Body of pancreas (tissue), 4 donors: ENCODE data around the gene SLC7A6OS. TPM values are rescaled to one million over a fixed set of nuclear protein-coding genes. Genes with fewer than 3 reads are reported as not detected.

Experiments
- ATAC-seq: fragments of 150-250 bp; one replicate; pipeline ENCODE4 v1.9.1; 2016
- DNase-seq, 4 donors: peaks; one replicate each; pipeline ENCODE4 v3.0.0-alpha.2; 2019
- H3K27ac ChIP-seq, 4 donors: fragments of 200-600 bp; sonication (generic); 1 replicate in 3 of 4; 2 replicates in 1 of 4; pipeline versions ENCODE4 v1.5.1 to v1.6.1; 2016 to 2019; ENCODE audit warnings: mild to moderate bottlenecking in 1 of 4, mixed read lengths in 1 of 4, moderate library complexity in 1 of 4
- H3K27me3 ChIP-seq, 2 donors: fragments of 200-600 bp; sonication (generic); one replicate each; pipeline ENCODE4 v1.6.0; 2016; ENCODE audit warnings: mild to moderate bottlenecking in 1 of 2
- H3K36me3 ChIP-seq, 2 donors: fragments of 200-600 bp; sonication (generic); replicated peaks in 1 of 2; 2 replicates each; pipeline ENCODE4 v1.5.1; 2016; ENCODE audit warnings: low read depth in 2 of 2; ENCODE audit not compliant: insufficient read depth in 1 of 2
- H3K4me1 ChIP-seq: fragments of 200-600 bp; sonication (generic); one replicate; pipeline ENCODE4 v1.6.0; 2016
- H3K4me3 ChIP-seq, 2 donors: fragments of 200-600 bp; sonication (generic); 1 replicate in 1 of 2; 2 replicates in 1 of 2; pipeline ENCODE4 v1.5.1; 2016 to 2019
- H3K9me3 ChIP-seq, 3 donors: fragments of 200-600 bp; sonication (generic); 1 replicate in 2 of 3; 2 replicates in 1 of 3; pipeline ENCODE4 v1.5.1; 2016
- POLR2A ChIP-seq, 3 donors: fragments of 450-650 bp; IDR thresholded peaks; one replicate each; pipeline ENCODE4 v1.6.1; 2016; ENCODE audit warnings: antibody characterized with exemption in 3 of 3, mild to moderate bottlenecking in 2 of 3
- WGBS, 2 donors: methylation state at CpG; one replicate each; pipeline ENCODE4 v1.1.5; 2017; 5-methylcytosine and 5-hydroxymethylcytosine counted together
- intact Hi-C: fragments of 100-400 bp; cut with DNase I; formaldehyde crosslinking; loops from one replicate; pipeline ENCODE4 v1.15.1; 2023
- total RNA-seq, 2 donors: library from RNA; depleted of rRNA; stranded (reverse); fragments of >200 nt; gene quantifications; one replicate each; pipeline ENCODE4 v1.1.0, GENCODE V29; 2016
- TF ChIP-seq, protein P1 (sequence below), 7 experiments: fragments of 450-650 bp in 4 of 7; fragments of 200-600 bp in 3 of 7; sonication (generic) in 3 of 7; IDR thresholded peaks; one replicate each; pipeline ENCODE4 v1.5.1; 2016 to 2019; ENCODE audit warnings: antibody characterized with exemption in 7 of 7

Gene SLC7A6OS
- total RNA-seq, 2 donors from 2014 or later: 13.0 to 32.3 TPM

DNA sequence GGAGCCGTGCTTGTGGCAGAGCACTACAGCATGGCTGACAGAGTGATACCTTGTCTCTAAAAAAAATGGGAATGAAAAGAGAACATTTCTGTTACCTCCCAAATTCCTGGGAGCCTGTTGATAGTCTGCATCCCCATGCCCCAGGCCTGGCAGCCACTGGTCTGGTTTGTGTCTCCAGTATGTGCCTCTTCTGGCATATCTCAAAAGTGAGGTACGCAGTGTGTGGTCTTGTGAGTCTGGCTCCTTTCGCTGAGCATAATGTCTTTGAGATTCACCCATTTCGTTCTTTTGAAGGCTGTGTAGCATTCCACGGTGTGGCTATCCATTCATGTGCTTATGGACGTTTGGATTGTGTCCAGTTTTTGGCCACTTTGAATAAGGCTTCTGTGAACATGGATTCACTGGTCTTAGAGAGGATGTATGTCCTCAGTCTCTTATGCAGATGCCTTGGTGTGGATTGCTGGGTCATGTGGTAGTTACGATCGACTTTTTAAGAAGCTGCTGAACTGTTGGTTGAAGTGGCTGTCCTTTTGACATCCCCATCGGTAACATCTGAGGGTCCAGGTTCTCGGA, 39.2 kb upstream of the SLC7A6OS start:
- 82 to 89% methylated on average over 10 of the region's 10 CpGs for WGBS, 2 donors
- intact Hi-C loops: no loop called here
- no peaks in the 10 kb centered on the region for H3K27me3 ChIP-seq
- no peaks in the 10 kb centered on the region for H3K4me1 ChIP-seq
- no peak overlapping the region for H3K4me3 ChIP-seq
- no peaks in the 10 kb centered on the region for H3K9me3 ChIP-seq
- TF ChIP-seq POLR2A (IDR thresholded peaks at IDR 0.05): no peak
- TF ChIP-seq, protein P1, sequence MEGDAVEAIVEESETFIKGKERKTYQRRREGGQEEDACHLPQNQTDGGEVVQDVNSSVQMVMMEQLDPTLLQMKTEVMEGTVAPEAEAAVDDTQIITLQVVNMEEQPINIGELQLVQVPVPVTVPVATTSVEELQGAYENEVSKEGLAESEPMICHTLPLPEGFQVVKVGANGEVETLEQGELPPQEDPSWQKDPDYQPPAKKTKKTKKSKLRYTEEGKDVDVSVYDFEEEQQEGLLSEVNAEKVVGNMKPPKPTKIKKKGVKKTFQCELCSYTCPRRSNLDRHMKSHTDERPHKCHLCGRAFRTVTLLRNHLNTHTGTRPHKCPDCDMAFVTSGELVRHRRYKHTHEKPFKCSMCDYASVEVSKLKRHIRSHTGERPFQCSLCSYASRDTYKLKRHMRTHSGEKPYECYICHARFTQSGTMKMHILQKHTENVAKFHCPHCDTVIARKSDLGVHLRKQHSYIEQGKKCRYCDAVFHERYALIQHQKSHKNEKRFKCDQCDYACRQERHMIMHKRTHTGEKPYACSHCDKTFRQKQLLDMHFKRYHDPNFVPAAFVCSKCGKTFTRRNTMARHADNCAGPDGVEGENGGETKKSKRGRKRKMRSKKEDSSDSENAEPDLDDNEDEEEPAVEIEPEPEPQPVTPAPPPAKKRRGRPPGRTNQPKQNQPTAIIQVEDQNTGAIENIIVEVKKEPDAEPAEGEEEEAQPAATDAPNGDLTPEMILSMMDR (IDR thresholded peaks at IDR 0.05): no peak
- ATAC-seq (no peak), DNase-seq (no peak)
- H3K27ac ChIP-seq: no peak overlapping the region
- peaks cover 0 to 8% of the 10 kb centered on the region in 2 donors for H3K36me3 ChIP-seq

- no peak for DNase-seq
- TF ChIP-seq, protein P1 (IDR thresholded peaks at IDR 0.05): no peak
- TF ChIP-seq POLR2A (IDR thresholded peaks at IDR 0.05): no peak
- no peak for ATAC-seq
- H3K4me3 ChIP-seq: no peak overlapping the region
- WGBS, 2 donors: 90 to 95% methylated on average over 27 of the region's 27 CpGs
- intact Hi-C loops: no loop called here
- no peaks in the 10 kb centered on the region for H3K27me3 ChIP-seq
- peaks cover 0 to 7% of the 10 kb centered on the region in 2 donors for H3K36me3 ChIP-seq
- H3K4me1 ChIP-seq: no peaks in the 10 kb centered on the region
- no peaks in the 10 kb centered on the region for H3K9me3 ChIP-seq
- no peak overlapping the region for H3K27ac ChIP-seq
Measured at GRCh38 chr16:68348639-68349445, 38.1 kb upstream of the SLC7A6OS start.

DNA sequence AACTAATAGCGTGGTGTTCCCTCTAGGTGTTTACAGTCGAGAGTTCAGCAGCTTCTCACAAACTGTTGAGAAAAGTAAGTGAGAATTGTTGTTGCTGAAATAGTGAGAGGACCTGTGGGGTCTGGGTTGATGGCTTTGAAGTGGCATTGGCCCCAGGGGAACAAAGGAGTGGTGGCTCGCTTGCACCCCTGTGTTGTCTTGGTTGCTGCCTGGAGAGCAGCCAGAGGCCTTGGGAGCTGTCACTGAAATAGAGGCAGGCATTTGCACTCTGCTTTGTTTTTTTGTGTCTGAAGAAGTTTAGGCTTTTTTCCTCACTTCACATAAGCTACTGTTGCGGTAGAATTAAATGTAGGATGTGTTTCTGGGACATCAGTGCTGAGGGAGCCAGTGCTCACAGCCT, 36.9 kb upstream of the SLC7A6OS start:
- no peak for TF ChIP-seq POLR2A (IDR thresholded peaks at IDR 0.05)
- TF ChIP-seq, protein P1 (IDR thresholded peaks at IDR 0.05): no peak
- no peaks in the 10 kb centered on the region for H3K9me3 ChIP-seq
- H3K27ac ChIP-seq: no peak overlapping the region
- 84 to 90% methylated on average over 4 of the region's 4 CpGs for WGBS, 2 donors
- H3K4me3 ChIP-seq: no peak overlapping the region
- no peak for DNase-seq
- intact Hi-C loops: no loop called here
- ATAC-seq: no peak
- H3K36me3 ChIP-seq: peaks cover 0 to 9% of the 10 kb centered on the region in 2 donors
- no peaks in the 10 kb centered on the region for H3K4me1 ChIP-seq
- no peaks in the 10 kb centered on the region for H3K27me3 ChIP-seq

DNA sequence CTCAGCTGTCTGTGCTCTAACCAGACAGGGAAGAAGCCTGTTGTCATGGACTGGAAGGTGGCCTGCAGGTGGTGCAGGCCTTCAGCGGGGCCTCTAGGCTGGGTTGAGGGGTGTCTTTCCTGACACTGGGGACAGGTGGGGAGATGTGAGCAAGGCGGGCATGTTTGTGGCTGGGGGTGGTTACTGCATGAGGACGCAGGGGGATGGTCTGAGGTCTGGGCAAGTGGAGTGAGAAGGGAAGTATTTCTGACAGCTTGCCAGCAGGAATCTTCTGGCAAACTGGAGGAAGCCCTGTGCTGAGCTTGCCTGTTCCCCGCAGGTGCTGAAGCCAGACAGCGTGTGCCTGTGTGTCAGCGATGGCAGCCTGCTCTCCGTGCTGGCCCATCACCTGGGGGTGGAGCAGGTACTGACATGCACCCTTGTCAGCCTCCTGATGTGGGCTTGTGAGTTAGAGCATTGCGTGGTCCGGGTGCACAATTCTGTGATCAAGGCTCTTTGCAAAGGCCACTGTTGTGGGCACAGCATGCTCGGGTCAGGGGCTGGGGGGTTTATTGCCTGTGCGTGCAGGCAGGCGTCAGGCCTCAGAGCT, 36.2 kb upstream of the SLC7A6OS start:
- TF ChIP-seq, protein P1 (IDR thresholded peaks at IDR 0.05): no peak
- TF ChIP-seq POLR2A (IDR thresholded peaks at IDR 0.05): no peak
- Histone ChIP-seq H3K4me3 (no peak overlapping the region), H3K4me1 (no peaks in the 10 kb centered on the region), H3K36me3 (peaks cover 0 to 7% of the 10 kb centered on the region in 2 donors), H3K27me3 (no peaks in the 10 kb centered on the region), H3K27ac (no peak overlapping the region), H3K9me3 (no peaks in the 10 kb centered on the region)
- DNase-seq (no peak), ATAC-seq (no peak)
- intact Hi-C loops: no loop called here
- WGBS, 2 donors: 80 to 87% methylated on average over 10 to 12 of the region's 12 CpGs
